HepG2 (cell line): ENCODE measurements around the gene PLPPR2.

ENCODE experiments used
- SIX4 ChIP-seq: sonication (generic); formaldehyde crosslinking; IDR thresholded peaks from 2 replicates; pipeline ENCODE4 v1.4.0; 2020; ENCODE audit warnings: missing genetic modification reagents
- TF ChIP-seq, protein P1 (sequence below): IDR thresholded peaks from 2 replicates; pipeline ENCODE4 v1.6.1; 2016; ENCODE audit warnings: mild to moderate bottlenecking
- TF ChIP-seq, protein P2 (sequence below), 2 experiments: fragments of 450-650 bp in 1 of 2; sonication (generic) in 1 of 2; formaldehyde crosslinking; IDR thresholded peaks; 2 replicates each; pipeline versions ENCODE4 v1.5.0 to v1.8.0; 2020 to 2022; ENCODE audit warnings: mild to moderate bottlenecking in 1 of 2, missing genetic modification reagents in 1 of 2

DNA sequence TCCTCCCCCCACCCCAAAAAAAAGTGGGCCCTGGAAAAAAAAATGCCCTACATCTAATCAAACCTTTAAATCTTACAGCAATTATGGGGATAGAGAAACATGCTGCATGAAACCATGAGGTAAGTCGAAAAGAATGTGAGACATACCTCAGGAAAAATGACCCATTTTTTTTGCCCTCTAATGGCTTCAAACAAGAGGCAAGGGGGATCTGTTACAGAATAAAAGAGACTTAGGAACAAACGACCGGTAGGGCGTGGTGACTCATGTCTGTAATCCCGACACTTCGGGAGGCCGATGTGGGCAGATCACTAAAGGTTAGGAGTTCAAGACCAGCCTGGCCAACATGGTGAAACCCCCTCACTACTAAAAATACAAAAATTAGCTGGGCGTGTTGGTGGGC is 55.5 kb downstream of the PLPPR2 start:
- TF ChIP-seq, protein P1, sequence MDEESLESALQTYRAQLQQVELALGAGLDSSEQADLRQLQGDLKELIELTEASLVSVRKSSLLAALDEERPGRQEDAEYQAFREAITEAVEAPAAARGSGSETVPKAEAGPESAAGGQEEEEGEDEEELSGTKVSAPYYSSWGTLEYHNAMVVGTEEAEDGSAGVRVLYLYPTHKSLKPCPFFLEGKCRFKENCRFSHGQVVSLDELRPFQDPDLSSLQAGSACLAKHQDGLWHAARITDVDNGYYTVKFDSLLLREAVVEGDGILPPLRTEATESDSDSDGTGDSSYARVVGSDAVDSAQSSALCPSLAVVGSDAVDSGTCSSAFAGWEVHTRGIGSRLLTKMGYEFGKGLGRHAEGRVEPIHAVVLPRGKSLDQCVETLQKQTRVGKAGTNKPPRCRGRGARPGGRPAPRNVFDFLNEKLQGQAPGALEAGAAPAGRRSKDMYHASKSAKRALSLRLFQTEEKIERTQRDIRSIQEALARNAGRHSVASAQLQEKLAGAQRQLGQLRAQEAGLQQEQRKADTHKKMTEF (CRISPR knock-in tag), result no peak
- TF ChIP-seq SIX4, result no peak
- TF ChIP-seq, protein P2, sequence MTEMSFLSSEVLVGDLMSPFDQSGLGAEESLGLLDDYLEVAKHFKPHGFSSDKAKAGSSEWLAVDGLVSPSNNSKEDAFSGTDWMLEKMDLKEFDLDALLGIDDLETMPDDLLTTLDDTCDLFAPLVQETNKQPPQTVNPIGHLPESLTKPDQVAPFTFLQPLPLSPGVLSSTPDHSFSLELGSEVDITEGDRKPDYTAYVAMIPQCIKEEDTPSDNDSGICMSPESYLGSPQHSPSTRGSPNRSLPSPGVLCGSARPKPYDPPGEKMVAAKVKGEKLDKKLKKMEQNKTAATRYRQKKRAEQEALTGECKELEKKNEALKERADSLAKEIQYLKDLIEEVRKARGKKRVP (CRISPR knock-in tag; IDR thresholded peaks at IDR 0.05), result no peak
